ENCODE results near the gene ANK2. TPM values are rescaled to one million over a fixed set of nuclear protein-coding genes. Genes with fewer than 3 reads are reported as not detected.
A peak's percentile ranks its signal among the peaks of the same experiment; 100 is the strongest.

ANK2 gene
- total and polyA plus RNA-seq, 2 experiments from 2014 or later = 7.7 to 40.4 TPM

- TF ChIP-seq STAT1 (IDR thresholded peaks at IDR 0.05; ENCODE audit: unreplicated experiment) (no peak), NANOG (IDR thresholded peaks at IDR 0.05; ENCODE audit: borderline replicate concordance) (no peak), CREB1 (CRISPR knock-in tag; IDR thresholded peaks at IDR 0.05; ENCODE audit: low read depth) (no peak), POLR2AphosphoS5 (IDR thresholded peaks at IDR 0.05; ENCODE audit: low read depth) (no peak), ZNF331 (CRISPR knock-in tag; IDR thresholded peaks at IDR 0.05; ENCODE audit: low read depth) (no peak)
- TF ChIP-seq, protein P1, sequence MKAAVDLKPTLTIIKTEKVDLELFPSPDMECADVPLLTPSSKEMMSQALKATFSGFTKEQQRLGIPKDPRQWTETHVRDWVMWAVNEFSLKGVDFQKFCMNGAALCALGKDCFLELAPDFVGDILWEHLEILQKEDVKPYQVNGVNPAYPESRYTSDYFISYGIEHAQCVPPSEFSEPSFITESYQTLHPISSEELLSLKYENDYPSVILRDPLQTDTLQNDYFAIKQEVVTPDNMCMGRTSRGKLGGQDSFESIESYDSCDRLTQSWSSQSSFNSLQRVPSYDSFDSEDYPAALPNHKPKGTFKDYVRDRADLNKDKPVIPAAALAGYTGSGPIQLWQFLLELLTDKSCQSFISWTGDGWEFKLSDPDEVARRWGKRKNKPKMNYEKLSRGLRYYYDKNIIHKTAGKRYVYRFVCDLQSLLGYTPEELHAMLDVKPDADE (IDR thresholded peaks at IDR 0.05) = no peak
Observed at GRCh38 chr4:113013751-113014150, 35.7 kb upstream of the ANK2 start (continued).

GRCh38 chr4:113016377-113016776, 33.1 kb upstream of the ANK2 start:
- Histone ChIP-seq H3K4me3 (no peak overlapping the region), H3K36me3 (ENCODE audit: insufficient read depth) (no peaks in the 10 kb centered on the region), H3K79me2 (replicated peaks; ENCODE audit: insufficient read depth) (no peaks in the 10 kb centered on the region), H3K4me1 (ENCODE audit: insufficient read depth) (no peaks in the 10 kb centered on the region), H3K27ac (ENCODE audit: low read depth) (no peak overlapping the region), H3K9me2 (ENCODE audit: insufficient read depth) (no peaks in the 10 kb centered on the region), H3K4me2 (no peak overlapping the region), H4K20me1 (replicated peaks; ENCODE audit: insufficient read depth) (no peaks in the 10 kb centered on the region), H3F3A (replicated peaks; ENCODE audit: low read depth) (no peaks in the 10 kb centered on the region), H2AFZ (no peak overlapping the region), H3K27me3 (ENCODE audit: insufficient read depth) (no peaks in the 10 kb centered on the region)
- TF ChIP-seq, protein P2, sequence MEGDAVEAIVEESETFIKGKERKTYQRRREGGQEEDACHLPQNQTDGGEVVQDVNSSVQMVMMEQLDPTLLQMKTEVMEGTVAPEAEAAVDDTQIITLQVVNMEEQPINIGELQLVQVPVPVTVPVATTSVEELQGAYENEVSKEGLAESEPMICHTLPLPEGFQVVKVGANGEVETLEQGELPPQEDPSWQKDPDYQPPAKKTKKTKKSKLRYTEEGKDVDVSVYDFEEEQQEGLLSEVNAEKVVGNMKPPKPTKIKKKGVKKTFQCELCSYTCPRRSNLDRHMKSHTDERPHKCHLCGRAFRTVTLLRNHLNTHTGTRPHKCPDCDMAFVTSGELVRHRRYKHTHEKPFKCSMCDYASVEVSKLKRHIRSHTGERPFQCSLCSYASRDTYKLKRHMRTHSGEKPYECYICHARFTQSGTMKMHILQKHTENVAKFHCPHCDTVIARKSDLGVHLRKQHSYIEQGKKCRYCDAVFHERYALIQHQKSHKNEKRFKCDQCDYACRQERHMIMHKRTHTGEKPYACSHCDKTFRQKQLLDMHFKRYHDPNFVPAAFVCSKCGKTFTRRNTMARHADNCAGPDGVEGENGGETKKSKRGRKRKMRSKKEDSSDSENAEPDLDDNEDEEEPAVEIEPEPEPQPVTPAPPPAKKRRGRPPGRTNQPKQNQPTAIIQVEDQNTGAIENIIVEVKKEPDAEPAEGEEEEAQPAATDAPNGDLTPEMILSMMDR (conservative IDR thresholded peaks at IDR 0.05; ENCODE audit: low read depth in 2 of 2) = 0 out of 4 replicates have a peak, but pooled peaks of 1 of the 2 experiments have one; percentile 13
- no peak for TF ChIP-seq STAT1 (IDR thresholded peaks at IDR 0.05; ENCODE audit: unreplicated experiment)
- TF ChIP-seq NANOG (IDR thresholded peaks at IDR 0.05; ENCODE audit: borderline replicate concordance) = no peak
- TF ChIP-seq, protein P3, sequence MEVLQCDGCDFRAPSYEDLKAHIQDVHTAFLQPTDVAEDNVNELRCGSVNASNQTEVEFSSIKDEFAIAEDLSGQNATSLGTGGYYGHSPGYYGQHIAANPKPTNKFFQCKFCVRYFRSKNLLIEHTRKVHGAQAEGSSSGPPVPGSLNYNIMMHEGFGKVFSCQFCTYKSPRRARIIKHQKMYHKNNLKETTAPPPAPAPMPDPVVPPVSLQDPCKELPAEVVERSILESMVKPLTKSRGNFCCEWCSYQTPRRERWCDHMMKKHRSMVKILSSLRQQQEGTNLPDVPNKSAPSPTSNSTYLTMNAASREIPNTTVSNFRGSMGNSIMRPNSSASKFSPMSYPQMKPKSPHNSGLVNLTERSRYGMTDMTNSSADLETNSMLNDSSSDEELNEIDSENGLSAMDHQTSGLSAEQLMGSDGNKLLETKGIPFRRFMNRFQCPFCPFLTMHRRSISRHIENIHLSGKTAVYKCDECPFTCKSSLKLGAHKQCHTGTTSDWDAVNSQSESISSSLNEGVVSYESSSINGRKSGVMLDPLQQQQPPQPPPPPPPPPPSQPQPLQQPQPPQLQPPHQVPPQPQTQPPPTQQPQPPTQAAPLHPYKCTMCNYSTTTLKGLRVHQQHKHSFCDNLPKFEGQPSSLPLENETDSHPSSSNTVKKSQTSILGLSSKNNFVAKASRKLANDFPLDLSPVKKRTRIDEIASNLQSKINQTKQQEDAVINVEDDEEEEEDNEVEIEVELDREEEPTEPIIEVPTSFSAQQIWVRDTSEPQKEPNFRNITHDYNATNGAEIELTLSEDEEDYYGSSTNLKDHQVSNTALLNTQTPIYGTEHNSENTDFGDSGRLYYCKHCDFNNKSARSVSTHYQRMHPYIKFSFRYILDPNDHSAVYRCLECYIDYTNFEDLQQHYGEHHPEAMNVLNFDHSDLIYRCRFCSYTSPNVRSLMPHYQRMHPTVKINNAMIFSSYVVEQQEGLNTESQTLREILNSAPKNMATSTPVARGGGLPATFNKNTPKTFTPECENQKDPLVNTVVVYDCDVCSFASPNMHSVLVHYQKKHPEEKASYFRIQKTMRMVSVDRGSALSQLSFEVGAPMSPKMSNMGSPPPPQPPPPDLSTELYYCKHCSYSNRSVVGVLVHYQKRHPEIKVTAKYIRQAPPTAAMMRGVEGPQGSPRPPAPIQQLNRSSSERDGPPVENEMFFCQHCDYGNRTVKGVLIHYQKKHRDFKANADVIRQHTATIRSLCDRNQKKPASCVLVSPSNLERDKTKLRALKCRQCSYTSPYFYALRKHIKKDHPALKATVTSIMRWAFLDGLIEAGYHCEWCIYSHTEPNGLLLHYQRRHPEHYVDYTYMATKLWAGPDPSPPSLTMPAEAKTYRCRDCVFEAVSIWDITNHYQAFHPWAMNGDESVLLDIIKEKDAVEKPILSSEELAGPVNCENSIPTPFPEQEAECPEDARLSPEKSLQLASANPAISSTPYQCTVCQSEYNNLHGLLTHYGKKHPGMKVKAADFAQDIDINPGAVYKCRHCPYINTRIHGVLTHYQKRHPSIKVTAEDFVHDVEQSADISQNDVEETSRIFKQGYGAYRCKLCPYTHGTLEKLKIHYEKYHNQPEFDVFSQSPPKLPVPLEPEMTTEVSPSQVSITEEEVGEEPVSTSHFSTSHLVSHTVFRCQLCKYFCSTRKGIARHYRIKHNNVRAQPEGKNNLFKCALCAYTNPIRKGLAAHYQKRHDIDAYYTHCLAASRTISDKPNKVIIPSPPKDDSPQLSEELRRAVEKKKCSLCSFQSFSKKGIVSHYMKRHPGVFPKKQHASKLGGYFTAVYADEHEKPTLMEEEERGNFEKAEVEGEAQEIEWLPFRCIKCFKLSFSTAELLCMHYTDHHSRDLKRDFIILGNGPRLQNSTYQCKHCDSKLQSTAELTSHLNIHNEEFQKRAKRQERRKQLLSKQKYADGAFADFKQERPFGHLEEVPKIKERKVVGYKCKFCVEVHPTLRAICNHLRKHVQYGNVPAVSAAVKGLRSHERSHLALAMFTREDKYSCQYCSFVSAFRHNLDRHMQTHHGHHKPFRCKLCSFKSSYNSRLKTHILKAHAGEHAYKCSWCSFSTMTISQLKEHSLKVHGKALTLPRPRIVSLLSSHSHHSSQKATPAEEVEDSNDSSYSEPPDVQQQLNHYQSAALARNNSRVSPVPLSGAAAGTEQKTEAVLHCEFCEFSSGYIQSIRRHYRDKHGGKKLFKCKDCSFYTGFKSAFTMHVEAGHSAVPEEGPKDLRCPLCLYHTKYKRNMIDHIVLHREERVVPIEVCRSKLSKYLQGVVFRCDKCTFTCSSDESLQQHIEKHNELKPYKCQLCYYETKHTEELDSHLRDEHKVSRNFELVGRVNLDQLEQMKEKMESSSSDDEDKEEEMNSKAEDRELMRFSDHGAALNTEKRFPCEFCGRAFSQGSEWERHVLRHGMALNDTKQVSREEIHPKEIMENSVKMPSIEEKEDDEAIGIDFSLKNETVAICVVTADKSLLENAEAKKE (CRISPR knock-in tag; IDR thresholded peaks at IDR 0.05) = no peak
- Mint-ChIP-seq H3K4me1 (peaks cover 2% of the 10 kb centered on the region; the same call in 1 of the 3 replicates), H3K9me3 (no peaks in the 10 kb centered on the region), H3K36me3 (ENCODE audit: low read depth) (no peaks in the 10 kb centered on the region), H3K27me3 (ENCODE audit: insufficient read depth, low read depth, poor library complexity) (no peaks in the 10 kb centered on the region), H3K4me3 (no peak overlapping the region), H3K27ac (no peak overlapping the region)
- peak; percentile 30 for DNase-seq (ENCODE audit: low spot score)
- ATAC-seq = peak; percentile 63
